ENCODE results near the gene EHD1. TPM values are rescaled to one million over a fixed set of nuclear protein-coding genes. Genes with fewer than 3 reads are reported as not detected.
A peak's percentile ranks its signal among the peaks of the same experiment; 100 is the strongest.

Gene EHD1
- total RNA-seq, 1 experiment from 2014 or later: 340 TPM

DNA sequence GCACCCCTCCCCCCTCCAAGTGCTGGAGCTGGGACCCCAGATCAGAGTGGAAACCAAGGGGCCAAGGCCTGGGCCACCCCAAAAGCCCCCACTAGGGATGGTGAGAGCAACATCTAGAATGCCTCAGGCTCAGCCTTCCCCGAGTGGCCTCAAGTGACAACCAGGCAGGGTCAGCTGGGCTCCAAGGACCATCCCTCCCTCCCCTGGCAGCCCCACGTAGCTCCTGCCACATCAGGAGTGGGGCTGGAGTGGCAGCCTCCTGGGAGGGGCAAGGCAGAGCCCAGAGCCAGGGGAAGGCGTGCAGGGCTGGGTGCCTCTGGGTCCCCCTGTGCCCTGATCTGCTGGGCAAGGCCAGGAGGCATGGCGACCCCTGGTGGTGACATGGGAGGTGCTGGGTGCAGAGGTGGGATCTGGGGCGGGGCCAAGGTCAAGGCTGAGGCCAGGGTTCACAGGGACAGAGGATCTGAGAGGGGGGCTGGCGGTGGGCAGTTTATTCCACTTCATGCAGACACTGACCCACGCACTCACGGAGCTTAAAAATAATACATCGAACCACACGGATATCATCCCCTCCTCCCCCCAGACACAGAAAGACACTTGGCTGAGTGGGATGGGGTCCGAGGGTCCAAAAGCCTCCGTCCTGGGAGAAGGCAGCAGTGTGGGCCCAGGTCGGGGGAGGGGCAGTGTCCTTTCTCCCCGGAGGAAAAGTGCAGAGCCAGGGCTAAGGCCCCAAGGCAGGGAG is 15.8 kb upstream of the EHD1 start:
- no peak overlapping the region for H3K4me2 ChIP-seq (ENCODE audit: low read length)
- no peaks in the 10 kb centered on the region for H4K20me1 ChIP-seq (ENCODE audit: low read length)
- H3K79me2 ChIP-seq (ENCODE audit: low read length): no peaks in the 10 kb centered on the region
- peak; percentile 83 for DNase-seq
- CTCF ChIA-PET: interaction anchor here (1.0 to 1.2 kb wide), 2 partner anchors 46 to 50 kb away, joined by 3 read pairs; partner anchors contain the start of gene CDC42BPG
- H3K9me2 ChIP-seq (replicated peaks; ENCODE audit: low read length): no peaks in the 10 kb centered on the region
- TF ChIP-seq, protein P1, sequence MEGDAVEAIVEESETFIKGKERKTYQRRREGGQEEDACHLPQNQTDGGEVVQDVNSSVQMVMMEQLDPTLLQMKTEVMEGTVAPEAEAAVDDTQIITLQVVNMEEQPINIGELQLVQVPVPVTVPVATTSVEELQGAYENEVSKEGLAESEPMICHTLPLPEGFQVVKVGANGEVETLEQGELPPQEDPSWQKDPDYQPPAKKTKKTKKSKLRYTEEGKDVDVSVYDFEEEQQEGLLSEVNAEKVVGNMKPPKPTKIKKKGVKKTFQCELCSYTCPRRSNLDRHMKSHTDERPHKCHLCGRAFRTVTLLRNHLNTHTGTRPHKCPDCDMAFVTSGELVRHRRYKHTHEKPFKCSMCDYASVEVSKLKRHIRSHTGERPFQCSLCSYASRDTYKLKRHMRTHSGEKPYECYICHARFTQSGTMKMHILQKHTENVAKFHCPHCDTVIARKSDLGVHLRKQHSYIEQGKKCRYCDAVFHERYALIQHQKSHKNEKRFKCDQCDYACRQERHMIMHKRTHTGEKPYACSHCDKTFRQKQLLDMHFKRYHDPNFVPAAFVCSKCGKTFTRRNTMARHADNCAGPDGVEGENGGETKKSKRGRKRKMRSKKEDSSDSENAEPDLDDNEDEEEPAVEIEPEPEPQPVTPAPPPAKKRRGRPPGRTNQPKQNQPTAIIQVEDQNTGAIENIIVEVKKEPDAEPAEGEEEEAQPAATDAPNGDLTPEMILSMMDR (conservative IDR thresholded peaks at IDR 0.05; ENCODE audit: low read depth, low read length): peak; percentile 97
- no peak for TF ChIP-seq EZH2phosphoT487 (IDR thresholded peaks at IDR 0.05; ENCODE audit: borderline replicate concordance, low read length)
- no peak for TF ChIP-seq EZH2 (IDR thresholded peaks at IDR 0.05; ENCODE audit: low read length, unreplicated experiment)
- ATAC-seq: peak; percentile 88
- no TSS peak for BruUV-seq (replicated peaks)
- no peaks in the 10 kb centered on the region for H3K27me3 ChIP-seq (ENCODE audit: low read length)
- H3K9ac ChIP-seq (ENCODE audit: low read length): no peak overlapping the region
- no peak overlapping the region for H2AFZ ChIP-seq (ENCODE audit: low read length)
- no peak overlapping the region for H3K27ac ChIP-seq (ENCODE audit: low read length)
- H3K4me1 ChIP-seq (ENCODE audit: insufficient read depth, low read length): peaks cover under 1% of the 10 kb centered on the region; the same call in 1 of the 2 replicates
- no peaks in the 10 kb centered on the region for H3F3A ChIP-seq (ENCODE audit: low read length, unreplicated experiment)
- H3K9me3 ChIP-seq (ENCODE audit: low read length): no peaks in the 10 kb centered on the region
- POLR2A ChIA-PET (ENCODE audit: unreplicated experiment): no interaction called here
- intact Hi-C loops (cut with micrococcal nuclease): loop anchor here (1.0 kb wide), 1 partner anchor 47 kb away; no protein-coding TSS in a partner anchor
- H3K4me3 ChIP-seq (ENCODE audit: low read length): no peak overlapping the region
- peaks cover 5% of the 10 kb centered on the region; the same call in 1 of the 2 replicates for H3K36me3 ChIP-seq (ENCODE audit: low read depth, low read length)

DNA sequence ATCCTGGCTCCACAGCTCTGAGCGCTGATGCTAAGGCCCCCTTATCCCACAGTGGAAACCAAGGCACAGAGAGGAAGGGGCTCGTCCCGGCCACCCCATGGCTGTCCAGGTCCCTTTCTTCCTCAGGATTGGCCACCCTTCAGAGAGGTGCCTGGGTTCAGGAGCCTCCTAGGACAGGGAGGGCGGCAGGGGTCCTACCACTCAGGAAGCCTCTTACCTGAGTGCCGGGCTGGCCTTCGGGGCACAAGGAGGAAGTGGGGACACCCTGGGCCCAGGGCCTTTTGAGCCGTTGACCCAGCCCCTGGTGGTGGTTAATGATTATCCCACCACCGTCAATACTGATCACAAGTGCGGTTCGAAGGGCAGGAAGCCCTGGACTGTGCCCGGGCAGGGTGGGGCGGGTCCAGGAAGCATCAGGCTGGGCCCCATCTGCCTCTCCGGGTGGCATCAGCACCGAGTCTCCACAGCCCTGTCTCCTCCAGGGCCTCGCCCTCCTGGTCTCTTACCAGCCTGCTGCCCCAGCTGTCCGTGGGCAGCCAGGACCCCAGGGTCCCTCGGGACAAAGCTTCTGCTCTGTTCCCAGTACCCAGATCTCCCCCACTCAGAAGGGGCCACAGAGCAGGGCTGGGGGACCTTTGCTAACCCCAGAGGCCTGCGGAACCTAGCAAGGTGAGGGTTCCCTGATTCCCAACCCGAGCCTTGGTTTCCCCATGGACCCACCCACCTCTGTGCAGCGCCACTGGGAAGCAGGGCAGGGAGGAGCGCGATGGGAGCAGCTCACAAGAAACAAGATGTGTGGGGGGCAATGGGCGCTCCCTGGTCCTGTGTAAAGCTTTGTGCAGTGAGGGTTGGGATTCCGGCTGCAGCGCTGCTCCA is 15.0 kb upstream of the EHD1 start:
- no TSS peak for BruUV-seq (replicated peaks)
- ChIA-PET POLR2A (ENCODE audit: unreplicated experiment) (no interaction called here), CTCF (interaction anchor here (1.0 to 1.2 kb wide), 3 partner anchors 45 to 49 kb away, joined by 3 to 5 read pairs (median 3); partner anchors contain the start of gene CDC42BPG)
- Histone ChIP-seq H3K9me2 (replicated peaks; ENCODE audit: low read length) (no peaks in the 10 kb centered on the region), H3K27ac (ENCODE audit: low read length) (no peak overlapping the region), H4K20me1 (ENCODE audit: low read length) (no peaks in the 10 kb centered on the region), H3K27me3 (ENCODE audit: low read length) (no peaks in the 10 kb centered on the region), H3K4me1 (ENCODE audit: insufficient read depth, low read length) (peaks cover 8% of the 10 kb centered on the region), H3K4me3 (ENCODE audit: low read length) (no peak overlapping the region), H3K79me2 (ENCODE audit: low read length) (no peaks in the 10 kb centered on the region), H3F3A (ENCODE audit: low read length, unreplicated experiment) (no peaks in the 10 kb centered on the region), H3K4me2 (ENCODE audit: low read length) (no peak overlapping the region), H3K9me3 (ENCODE audit: low read length) (no peaks in the 10 kb centered on the region), H2AFZ (ENCODE audit: low read length) (no peak overlapping the region), H3K9ac (ENCODE audit: low read length) (no peak overlapping the region), H3K36me3 (ENCODE audit: low read depth, low read length) (peaks cover 5% of the 10 kb centered on the region; the same call in 1 of the 2 replicates)
- intact Hi-C loops (cut with micrococcal nuclease): loop anchor here (1.0 kb wide), 1 partner anchor 46 kb away; no protein-coding TSS in a partner anchor
- no peak for ATAC-seq
- no peak for DNase-seq
- TF ChIP-seq, protein P1 (conservative IDR thresholded peaks at IDR 0.05; ENCODE audit: low read depth, low read length): no peak
- TF ChIP-seq EZH2phosphoT487 (IDR thresholded peaks at IDR 0.05; ENCODE audit: borderline replicate concordance, low read length) (no peak), EZH2 (IDR thresholded peaks at IDR 0.05; ENCODE audit: low read length, unreplicated experiment) (no peak)
